Neural crest cell (in vitro differentiated cells): ENCODE data around the gene HAL. TPM values are rescaled to one million over a fixed set of nuclear protein-coding genes. Genes with fewer than 3 reads are reported as not detected.

Experiments
- DNase-seq: peaks from one replicate; pipeline ENCODE4 v3.0.0; 2021; ENCODE audit warnings: low read depth, mixed read lengths, low spot score
- H3K27ac Mint-ChIP-seq: one replicate; pipeline ENCODE4 v1.8.0; 2021; ENCODE audit warnings: mild to moderate bottlenecking, mixed read lengths; ENCODE audit not compliant: unreplicated experiment
- H3K27me3 Mint-ChIP-seq: 2 replicates; pipeline ENCODE4 v1.8.0; 2021; ENCODE audit warnings: low read depth, mild to moderate bottlenecking, mixed read lengths
- H3K36me3 Mint-ChIP-seq: 2 replicates; pipeline ENCODE4 v1.8.0; 2021; ENCODE audit warnings: low read depth, mild to moderate bottlenecking, mixed read lengths
- H3K4me1 Mint-ChIP-seq: 2 replicates; pipeline ENCODE4 v1.8.0; 2021; ENCODE audit warnings: mixed read lengths
- H3K4me3 Mint-ChIP-seq: one replicate; pipeline ENCODE4 v1.8.0; 2021; ENCODE audit warnings: mild to moderate bottlenecking, mixed read lengths
- H3K9me3 Mint-ChIP-seq: 2 replicates; pipeline ENCODE4 v1.8.0; 2021; ENCODE audit warnings: mixed read lengths
- total RNA-seq: library from RNA; stranded (reverse); gene quantifications from 2 replicates; pipeline ENCODE4 v1.2.1, GENCODE V29; 2021
- TF ChIP-seq, protein P1 (sequence below): fragments of 200-600 bp; sonication (generic); conservative IDR thresholded peaks from 2 replicates; pipeline ENCODE4 v1.5.0; 2021; ENCODE audit warnings: antibody characterized with exemption, mild to moderate bottlenecking

The HAL gene
- total RNA-seq, 1 donor from 2014 or later: 0.65 TPM

DNA sequence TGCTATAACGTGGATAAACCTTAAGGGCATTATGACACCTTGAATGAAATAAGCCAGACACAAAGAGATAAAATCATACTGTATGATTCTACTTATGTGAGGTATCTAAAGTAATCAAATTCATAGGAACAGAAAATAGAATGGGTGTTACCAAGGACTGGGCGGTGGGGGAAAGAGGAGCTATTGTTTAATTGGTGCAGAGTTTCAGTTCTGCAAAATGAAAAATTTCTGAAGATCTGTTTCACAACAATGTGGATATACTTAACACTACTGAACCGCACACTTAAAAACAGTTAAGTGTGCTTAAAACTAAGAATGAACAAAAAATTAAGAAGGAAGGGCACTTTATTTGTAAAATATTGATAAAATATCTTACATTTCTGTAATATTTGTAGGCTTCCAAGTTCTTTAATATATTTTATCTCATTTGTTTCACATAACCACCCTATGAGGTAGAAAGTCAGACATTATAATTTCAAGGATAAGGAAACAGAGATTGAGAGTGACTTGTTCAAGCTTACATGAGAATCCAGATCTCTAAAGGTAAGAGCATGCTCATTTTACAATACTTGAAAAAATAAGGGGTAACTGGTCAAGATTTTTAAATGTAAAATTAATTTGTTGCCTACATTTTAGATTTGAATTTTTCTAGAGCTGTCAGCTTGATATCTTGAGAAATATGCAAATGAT lies 24.3 kb upstream of the HAL start:
- no peak for DNase-seq
- Mint-ChIP-seq H3K36me3 (no peaks in the 10 kb centered on the region), H3K4me1 (no peaks in the 10 kb centered on the region), H3K27ac (no peak overlapping the region), H3K27me3 (no peaks in the 10 kb centered on the region), H3K4me3 (no peak overlapping the region), H3K9me3 (no peaks in the 10 kb centered on the region)
- TF ChIP-seq, protein P1, sequence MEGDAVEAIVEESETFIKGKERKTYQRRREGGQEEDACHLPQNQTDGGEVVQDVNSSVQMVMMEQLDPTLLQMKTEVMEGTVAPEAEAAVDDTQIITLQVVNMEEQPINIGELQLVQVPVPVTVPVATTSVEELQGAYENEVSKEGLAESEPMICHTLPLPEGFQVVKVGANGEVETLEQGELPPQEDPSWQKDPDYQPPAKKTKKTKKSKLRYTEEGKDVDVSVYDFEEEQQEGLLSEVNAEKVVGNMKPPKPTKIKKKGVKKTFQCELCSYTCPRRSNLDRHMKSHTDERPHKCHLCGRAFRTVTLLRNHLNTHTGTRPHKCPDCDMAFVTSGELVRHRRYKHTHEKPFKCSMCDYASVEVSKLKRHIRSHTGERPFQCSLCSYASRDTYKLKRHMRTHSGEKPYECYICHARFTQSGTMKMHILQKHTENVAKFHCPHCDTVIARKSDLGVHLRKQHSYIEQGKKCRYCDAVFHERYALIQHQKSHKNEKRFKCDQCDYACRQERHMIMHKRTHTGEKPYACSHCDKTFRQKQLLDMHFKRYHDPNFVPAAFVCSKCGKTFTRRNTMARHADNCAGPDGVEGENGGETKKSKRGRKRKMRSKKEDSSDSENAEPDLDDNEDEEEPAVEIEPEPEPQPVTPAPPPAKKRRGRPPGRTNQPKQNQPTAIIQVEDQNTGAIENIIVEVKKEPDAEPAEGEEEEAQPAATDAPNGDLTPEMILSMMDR: no peak

DNA sequence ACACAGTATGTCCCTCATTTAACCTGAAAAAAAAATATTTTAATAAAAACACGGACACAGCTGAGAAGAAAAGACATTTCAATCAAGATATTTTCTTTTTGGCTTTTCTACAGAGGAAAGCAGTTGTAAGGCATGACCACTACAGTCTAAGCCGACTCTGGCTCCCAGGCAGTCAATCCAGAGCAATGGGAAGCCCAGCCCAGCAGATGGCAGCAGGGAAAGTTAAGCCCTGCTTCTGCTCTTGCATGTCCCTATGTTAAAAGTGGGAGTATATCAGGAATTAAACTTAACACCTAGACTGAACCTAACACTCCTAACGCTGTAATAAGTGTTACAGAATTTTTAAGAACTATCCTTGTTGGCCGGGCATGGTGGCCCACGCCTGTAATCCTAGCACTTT lies 19.5 kb upstream of the HAL start:
- Mint-ChIP-seq H3K27ac (no peak overlapping the region), H3K27me3 (no peaks in the 10 kb centered on the region), H3K36me3 (peaks cover 2% of the 10 kb centered on the region), H3K9me3 (no peaks in the 10 kb centered on the region), H3K4me3 (no peak overlapping the region), H3K4me1 (no peaks in the 10 kb centered on the region)
- TF ChIP-seq, protein P1: peak; percentile 51
- DNase-seq: no peak

DNA sequence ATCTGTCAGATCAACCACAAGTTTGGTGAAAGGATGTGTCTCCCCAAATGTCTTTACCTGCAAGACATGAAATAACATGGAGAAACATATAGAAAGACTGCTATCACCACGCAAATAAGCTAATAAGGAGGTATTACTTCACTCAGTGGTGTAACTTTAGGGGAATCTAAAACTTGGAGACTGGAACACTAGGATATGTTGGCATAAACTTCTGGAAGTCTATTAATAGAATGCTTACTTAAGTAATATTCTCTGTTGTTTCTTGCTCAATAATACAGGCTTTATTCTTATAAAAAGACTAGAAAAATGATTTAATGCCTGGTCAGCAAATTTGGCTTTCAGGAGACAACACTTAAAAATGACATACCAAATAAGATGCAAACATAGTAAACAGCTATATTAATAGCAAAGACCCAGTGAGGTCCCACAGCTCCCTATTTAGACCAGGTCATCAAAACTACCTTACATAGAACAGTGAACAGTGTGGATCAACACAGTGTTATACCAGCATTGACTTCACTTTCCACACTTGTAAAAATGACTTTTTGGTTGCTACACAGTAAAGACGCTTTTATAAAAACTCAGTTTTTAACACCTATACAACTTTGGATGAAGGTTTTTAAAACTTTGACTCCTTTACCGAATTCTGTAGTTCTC lies 18.9 kb upstream of the HAL start:
- Mint-ChIP-seq H3K9me3 (no peaks in the 10 kb centered on the region), H3K4me3 (no peak overlapping the region), H3K27me3 (no peaks in the 10 kb centered on the region), H3K27ac (no peak overlapping the region), H3K4me1 (no peaks in the 10 kb centered on the region), H3K36me3 (peaks cover 2% of the 10 kb centered on the region)
- TF ChIP-seq, protein P1: no peak
- no peak for DNase-seq

DNA sequence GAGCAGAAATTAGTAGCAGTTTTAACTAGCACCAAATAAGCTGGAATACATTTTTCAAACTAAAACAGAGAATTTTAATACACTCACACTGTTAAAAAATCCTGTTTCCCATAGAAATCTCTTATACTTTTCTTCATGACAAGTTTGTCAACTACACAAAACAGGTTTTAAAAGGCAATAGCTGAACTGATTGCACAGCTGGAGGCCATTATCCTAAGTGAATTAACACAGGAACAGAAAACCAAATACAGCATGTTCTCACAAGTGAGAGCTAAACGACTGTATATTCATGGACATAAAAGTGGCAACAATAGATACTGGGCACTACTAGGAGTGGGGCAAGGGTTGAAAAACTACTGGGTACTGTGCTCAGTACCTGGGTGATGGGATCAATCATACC lies 11.6 kb upstream of the HAL start:
- Mint-ChIP-seq H3K27ac (no peak overlapping the region), H3K27me3 (no peaks in the 10 kb centered on the region), H3K9me3 (no peaks in the 10 kb centered on the region)

DNA sequence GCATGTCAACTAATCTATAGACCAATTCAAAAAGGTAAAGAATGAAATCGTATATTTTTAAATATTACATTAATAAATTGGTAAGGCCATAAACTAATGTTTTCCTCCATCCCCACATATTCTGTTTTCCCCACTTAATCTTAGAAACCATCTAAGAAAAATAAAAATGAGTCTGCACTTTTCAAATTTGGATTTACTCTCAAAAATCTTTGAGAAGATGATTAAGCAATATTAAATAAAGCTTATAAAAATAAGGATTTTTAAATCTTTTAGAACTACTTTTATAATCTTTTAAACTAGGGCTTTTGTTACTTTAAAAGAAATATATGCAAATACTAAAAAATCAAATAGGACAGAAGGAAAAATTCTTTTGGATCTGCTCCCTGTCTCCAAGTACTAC lies 10.6 kb upstream of the HAL start:
- no peak overlapping the region for H3K27ac Mint-ChIP-seq
- no peaks in the 10 kb centered on the region for H3K4me1 Mint-ChIP-seq
- H3K36me3 Mint-ChIP-seq: peaks cover 8% of the 10 kb centered on the region
- no peaks in the 10 kb centered on the region for H3K9me3 Mint-ChIP-seq
- no peaks in the 10 kb centered on the region for H3K27me3 Mint-ChIP-seq
- H3K4me3 Mint-ChIP-seq: no peak overlapping the region
- TF ChIP-seq, protein P1: no peak
- DNase-seq: no peak

More for the DNA sequence above, 11.6 kb upstream of the HAL start:
- DNase-seq: no peak
- H3K4me1 Mint-ChIP-seq: no peaks in the 10 kb centered on the region
- no peak overlapping the region for H3K4me3 Mint-ChIP-seq
- TF ChIP-seq, protein P1: no peak
- H3K36me3 Mint-ChIP-seq: peaks cover 8% of the 10 kb centered on the region
